ENCODE data around the gene P2RX7.
"Not testable (repeated sequence)": the region's sequence is repeated elsewhere in the genome, so short reads cannot be mapped to it uniquely, and the experiment has no call there.

The P2RX7 gene

DNA sequence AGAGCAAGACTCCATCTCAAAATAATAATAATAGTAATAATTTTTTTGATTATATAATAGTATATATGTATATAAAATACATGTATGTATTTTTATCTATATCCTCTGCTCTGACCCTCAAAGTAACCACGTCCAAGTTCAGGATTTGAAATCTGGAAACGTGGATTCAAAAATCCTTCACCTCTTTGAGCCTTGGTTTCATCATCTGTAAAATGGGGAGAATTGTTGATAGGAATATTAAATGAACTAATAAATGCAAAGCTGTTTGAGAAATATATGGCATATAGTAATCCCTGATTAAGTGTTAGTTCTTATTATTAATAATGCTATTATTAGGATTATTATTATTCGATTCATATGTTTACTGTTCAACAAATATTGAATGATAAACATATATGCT, 2.6 kb downstream of the P2RX7 start:
- no peak for DNase-seq (ENCODE audit: low spot score)

DNA sequence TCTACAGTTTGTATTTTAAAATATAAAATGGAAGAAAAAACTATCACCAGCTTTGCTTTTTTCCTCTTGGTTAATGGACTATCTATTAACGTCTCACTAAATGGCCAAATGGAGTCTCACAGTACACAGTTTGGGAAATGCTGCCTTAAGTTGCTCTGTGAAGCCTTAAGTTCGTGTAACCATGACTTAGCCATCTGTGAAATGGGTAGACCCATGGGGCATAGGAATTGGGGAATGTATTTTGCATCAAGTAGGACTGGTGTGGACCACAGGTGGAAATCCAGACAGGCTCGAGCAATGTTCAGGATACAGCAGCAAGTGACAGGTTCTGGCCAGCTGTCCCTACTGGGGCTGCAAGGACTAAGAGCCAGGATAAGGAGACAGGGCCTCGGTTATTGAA, 4.8 kb downstream of the P2RX7 start:
- DNase-seq (ENCODE audit: low spot score): no peak

DNA sequence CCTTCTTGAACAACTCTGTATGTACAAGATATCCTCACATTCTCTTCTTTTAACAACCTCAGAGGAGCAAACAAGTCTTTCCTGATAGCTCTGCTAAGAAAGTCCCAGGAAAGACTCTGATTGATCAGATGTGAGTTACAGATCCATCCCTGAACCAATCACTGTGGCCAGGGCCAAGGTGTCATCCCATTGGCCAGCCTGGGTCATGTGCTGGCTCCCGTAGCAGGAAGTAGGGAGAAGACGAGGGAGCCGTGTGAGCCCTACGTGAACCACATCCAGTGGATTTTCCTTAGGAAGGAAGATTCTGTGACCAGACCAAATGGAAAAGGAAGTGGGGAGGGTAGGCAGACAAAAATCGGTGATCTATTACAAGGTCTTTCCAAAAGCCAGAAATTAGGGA, 5.6 kb downstream of the P2RX7 start:
- DNase-seq (ENCODE audit: low spot score): no peak

- DNase-seq (ENCODE audit: low spot score): peak; percentile 67
Observed at GRCh38 chr12:121139286-121139685, 6.6 kb downstream of the P2RX7 start.

DNA sequence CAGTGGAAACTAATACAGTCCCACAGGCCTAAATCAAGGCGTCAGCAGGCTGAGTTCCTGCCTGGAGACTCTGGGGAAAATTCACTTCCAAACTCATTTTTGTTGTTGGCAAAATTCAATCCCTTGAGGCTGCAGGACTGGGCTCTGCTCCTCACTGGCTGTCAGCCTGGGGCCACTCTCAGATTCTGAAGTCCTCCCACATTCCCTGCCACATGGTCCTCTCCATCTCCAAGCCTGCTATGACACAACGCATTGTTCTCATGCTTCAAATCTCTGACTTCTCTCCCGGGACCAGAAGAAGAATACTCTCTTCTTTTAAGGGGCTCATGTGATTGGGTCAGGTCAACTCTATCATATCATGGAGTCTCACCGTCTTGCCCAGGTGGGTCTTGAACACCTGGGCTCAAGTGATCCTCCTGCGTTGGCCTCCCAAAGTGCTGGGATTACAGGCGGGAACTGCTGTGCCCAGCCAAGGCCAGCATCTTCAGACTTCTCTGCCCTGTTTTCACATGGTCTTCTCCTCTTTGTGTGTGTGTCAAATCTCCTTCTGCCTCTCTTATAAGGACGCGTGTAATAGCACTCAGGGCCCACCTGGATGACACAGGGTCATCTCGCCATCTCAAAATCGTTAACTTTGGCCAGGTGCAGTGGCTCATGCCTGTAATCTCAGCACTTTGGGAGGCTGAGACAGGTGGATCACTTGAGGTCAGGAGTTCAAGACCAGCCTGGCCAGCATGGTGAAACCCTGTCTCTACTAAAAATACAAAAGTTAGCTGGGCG, 9.7 kb downstream of the P2RX7 start:
- no peak for DNase-seq (ENCODE audit: low spot score)

DNA sequence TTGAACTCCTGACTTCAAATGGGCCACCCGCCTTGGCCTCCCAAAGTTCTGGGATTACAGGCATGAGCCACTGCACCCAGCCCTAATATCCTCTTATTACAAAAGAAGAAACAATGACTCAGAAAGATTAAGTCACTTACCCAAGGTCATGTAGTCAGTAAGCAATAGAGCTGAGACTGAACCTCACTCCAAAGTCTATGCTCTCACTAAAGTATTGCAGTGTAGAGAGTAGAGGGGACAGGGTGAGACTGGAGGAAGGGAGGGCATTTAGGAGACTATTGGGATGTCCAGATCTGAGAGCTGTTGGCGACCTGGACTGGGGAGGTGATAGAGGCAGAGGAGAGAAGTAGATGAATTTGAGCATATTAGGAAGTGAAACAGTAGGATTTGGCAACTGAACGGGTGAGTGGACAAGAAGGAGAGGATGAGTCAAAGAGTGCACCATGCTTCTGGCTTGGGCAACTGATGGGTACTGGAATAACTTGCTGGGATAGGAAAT, 11.8 kb downstream of the P2RX7 start:
- no peak for DNase-seq (ENCODE audit: low spot score)

DNA sequence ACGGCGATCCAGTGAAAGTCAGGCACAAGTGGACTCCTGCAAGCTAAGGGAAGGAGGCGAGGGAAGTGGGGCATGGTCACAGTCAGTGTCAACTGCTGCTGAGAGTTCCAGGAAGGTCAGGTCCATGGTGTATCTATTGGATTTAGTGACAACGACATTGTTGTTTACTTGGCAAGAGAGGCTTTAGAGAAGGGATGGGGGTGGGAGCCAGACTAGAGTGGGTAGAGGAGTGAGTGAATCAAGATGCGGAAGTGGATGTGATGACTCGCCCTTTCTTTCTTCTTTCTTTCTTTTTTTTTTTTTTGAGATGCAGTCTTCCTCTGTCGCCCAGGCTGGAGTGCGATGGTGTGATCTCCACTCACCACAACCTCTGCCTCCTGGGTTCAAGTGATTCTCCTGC, 12.5 kb downstream of the P2RX7 start:
- no peak for DNase-seq (ENCODE audit: low spot score)

DNA sequence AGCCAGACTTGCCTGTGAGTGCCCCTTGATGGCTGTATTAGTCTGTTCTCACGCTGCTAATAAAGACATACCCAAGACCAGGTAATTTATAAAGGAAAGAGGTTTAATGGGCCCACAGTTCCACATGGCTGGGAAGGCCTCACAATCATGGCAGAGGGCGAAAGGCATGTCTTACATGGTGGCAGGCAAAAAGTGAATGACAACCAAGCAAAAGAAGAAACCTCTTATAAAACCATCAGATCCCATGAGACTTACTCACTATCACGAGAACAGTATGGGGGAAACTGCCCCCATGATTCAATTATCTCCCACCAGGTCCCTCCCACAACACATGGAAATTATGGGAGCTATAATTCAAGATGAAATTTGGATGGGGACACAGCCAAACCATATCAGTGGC, 16.6 kb downstream of the P2RX7 start:
- DNase-seq (ENCODE audit: low spot score): not testable (repeated sequence)

- peak; percentile 93 for DNase-seq (ENCODE audit: low spot score)
Observed at GRCh38 chr12:121154793-121155375, 22.2 kb downstream of the P2RX7 start.

- no peak for DNase-seq (ENCODE audit: low spot score)
Observed at GRCh38 chr12:121156365-121156764, 23.7 kb downstream of the P2RX7 start.

DNA sequence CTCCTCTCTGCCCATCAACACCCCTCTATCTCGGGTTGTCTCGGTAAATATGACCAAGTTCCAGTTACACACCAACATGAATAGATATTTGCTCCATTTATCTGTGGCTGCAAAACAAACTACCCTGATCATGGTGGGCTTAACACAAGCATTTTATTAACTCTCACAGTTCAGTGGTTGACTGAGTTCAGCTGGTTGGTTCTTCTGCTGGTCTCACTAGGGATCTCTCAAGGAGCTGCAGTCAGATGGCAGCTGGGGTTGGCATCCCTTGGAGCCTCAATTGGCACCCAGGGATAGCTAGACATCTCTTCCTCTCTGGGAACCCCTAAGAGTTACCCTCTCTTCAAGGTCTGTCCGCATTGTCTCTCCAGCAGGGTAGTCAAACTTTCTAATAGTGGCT, 25.4 kb downstream of the P2RX7 start:
- no peak for DNase-seq (ENCODE audit: low spot score)

DNA sequence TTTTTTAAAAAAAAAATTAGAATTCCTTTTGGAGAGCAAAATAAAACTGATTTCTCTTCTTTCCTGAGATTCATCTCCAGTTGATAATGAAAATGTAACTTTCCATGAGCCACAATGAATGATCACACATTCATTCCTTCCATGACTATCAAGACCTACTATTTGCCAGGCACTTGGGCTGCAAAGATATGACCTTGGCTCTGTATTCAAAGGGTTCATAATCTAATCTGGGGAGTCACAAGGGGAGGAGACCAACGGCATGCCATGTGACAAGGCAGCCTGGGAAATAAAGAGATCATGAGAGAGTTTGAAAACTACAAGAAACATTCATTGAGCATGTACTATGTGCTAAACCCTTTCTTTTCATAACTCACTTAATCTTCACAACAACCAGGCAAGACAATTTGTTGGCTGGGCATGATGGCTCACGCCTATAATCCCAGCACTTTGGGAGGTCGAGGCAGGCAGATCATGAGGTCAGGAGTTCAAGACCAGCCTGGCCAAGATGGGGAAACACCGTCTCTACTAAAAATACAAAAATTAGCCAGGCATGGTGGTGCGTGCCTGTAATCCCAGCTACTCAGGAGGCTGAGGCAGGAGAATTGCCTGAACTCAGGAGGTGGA, 26.2 kb downstream of the P2RX7 start:
- DNase-seq (ENCODE audit: low spot score): not testable (repeated sequence)

- DNase-seq (ENCODE audit: low spot score): peak; percentile 99
Observed at GRCh38 chr12:121159467-121160307, 27.0 kb downstream of the P2RX7 start.

DNA sequence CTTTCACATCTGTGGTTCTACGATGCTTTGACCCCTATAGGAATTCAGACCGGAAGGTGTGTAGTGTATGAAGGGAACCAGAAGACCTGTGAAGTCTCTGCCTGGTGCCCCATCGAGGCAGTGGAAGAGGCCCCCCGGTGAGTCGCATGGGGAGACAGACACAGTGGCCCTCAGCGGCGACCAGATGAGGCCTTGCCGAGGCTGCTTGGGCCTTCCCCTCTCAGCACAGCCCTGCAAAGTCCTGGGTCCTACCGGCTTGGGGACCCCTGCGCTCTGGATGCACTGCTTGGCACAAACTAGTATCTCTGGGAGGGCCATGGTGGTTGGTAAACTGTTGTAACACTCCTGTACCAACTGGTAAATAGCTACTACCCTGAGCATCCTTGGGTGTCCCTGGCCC, 29.7 kb downstream of the P2RX7 start:
- DNase-seq (ENCODE audit: low spot score): no peak

DNA sequence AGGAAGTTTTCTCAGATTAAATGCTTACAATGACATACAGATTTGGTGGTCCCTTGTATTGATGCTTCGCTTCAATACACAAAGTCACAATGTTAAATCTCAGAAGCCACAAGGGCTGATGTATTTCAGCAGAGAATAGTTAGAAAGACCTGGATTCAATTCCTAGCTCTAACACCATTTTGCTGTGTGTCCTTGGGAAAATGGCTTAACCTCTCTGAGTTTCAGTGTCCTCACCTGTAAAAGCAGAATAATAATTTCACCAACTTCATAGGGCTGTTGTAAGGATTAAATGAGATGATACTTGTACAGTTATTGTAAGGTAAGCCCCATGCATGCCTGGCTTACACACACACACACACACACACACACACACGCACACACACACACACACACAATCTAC, 30.3 kb downstream of the P2RX7 start:
- DNase-seq (ENCODE audit: low spot score): no peak

DNA sequence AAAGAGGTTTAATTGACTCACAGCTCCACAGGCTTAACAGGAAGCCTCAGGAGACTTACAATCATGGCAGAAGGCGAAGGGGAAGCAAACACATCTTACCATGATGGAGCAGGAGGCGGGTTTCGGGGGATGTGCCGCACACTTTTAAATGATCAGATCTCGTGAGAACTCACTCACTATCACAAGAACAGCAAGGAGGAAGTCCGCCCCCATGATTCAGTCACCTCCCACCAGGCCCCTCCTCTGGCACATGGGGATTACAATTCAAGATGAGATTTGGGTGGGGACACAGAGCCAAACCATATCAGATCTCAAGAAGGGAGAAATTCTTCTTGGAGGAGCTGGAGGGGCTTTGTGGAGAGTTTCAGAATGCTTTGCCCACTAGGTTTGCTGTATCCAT, 32.2 kb downstream of the P2RX7 start:
- not testable (repeated sequence) for DNase-seq (ENCODE audit: low spot score)

- DNase-seq (ENCODE audit: low spot score): no peak
Observed at GRCh38 chr12:121165316-121165715, 32.6 kb downstream of the P2RX7 start.

GRCh38 chr12:121166356-121166755, 33.7 kb downstream of the P2RX7 start:
- DNase-seq (ENCODE audit: low spot score): no peak

DNA sequence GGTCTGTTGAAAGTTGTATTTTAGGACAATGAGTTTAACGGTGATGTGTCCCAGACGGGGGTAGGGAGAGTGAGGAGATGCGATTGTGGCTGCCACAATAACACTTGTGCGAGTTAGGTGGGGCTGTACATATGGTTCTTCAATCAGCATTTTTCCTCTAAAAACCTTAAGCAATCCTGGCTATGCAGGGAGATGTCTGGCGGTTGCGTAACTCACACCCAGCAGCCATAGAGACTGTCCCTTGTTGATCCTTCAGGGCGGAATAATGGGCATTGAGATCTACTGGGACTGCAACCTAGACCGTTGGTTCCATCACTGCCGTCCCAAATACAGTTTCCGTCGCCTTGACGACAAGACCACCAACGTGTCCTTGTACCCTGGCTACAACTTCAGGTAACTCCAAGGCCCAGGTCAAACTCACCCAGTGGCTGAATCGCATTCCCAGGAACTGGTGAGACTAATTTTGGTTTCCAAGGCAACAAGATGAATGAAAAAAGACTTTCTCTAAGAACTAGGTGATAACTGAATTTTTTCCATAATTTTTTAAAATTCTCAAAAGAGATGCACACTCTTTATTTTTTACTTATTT, 34.6 kb downstream of the P2RX7 start:
- DNase-seq (ENCODE audit: low spot score): no peak

GRCh38 chr12:121167951-121168350, 35.3 kb downstream of the P2RX7 start:
- DNase-seq (ENCODE audit: low spot score): no peak

DNA sequence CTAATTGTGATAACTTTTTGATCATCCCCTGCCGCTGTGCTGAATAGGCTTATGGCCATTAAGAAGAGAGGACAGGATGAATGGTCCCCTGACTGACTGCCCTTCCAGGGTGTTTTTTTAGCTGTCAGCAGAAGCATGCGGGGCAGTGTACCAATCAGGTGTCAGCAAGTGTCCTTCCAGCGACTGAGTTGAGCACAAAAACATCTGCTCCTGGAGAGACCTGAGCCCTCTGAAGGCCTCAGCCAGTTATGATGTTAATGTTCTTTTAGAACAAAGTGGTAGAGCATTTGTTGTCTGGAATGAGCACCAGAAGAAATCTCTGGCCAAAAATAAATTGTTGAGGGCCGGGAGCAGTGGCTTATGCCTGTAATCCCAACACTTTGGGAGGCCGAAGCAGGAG, 37.5 kb downstream of the P2RX7 start:
- DNase-seq (ENCODE audit: low spot score): no peak

Measured in cerebellar cortex (tissue), 1 donor.